Right hindlimb (tissue), 1 donor: ENCODE measurements around the gene LRFN5.
"Not testable (repeated sequence)": the region's sequence is repeated elsewhere in the genome, so short reads cannot be mapped to it uniquely, and the experiment has no call there.

Experiments used
- DNase-seq: peaks from one replicate; pipeline ENCODE4 v3.0.0-alpha.2; 2018

The LRFN5 gene

GRCh38 chr14:41606532-41607303, at the start of gene LRFN5:
Gene LRFN5 (plus strand): TSS chr14:41606876.
- peak; percentile 87 for DNase-seq

GRCh38 chr14:41558490-41558889, 48.2 kb upstream of the LRFN5 start:
- no peak for DNase-seq

GRCh38 chr14:41566864-41567263, 39.8 kb upstream of the LRFN5 start:
- DNase-seq: not testable (repeated sequence)

- DNase-seq: no peak
Observed at GRCh38 chr14:41568979-41569378, 37.7 kb upstream of the LRFN5 start.

GRCh38 chr14:41570415-41571155, 36.1 kb upstream of the LRFN5 start:
- no peak for DNase-seq

GRCh38 chr14:41586237-41586636, 20.4 kb upstream of the LRFN5 start:
- no peak for DNase-seq

- no peak for DNase-seq
Observed at GRCh38 chr14:41597647-41598046, 9.0 kb upstream of the LRFN5 start.

GRCh38 chr14:41599805-41600385, 6.8 kb upstream of the LRFN5 start:
- DNase-seq: not testable (repeated sequence)

GRCh38 chr14:41604721-41605531, 1.8 kb upstream of the LRFN5 start:
- peak; percentile 90 for DNase-seq

- peak; percentile 81 for DNase-seq
Observed at GRCh38 chr14:41605550-41606281, 960 bp upstream of the LRFN5 start.

GRCh38 chr14:41606282-41606531, 469 bp upstream of the LRFN5 start:
- DNase-seq: no peak

- DNase-seq: no peak
Observed at GRCh38 chr14:41607304-41607775, 664 bp downstream of the LRFN5 start.

- peak; percentile 53 for DNase-seq
Observed at GRCh38 chr14:41607966-41608663, 1.4 kb downstream of the LRFN5 start.

- DNase-seq: peak; percentile 36
Observed at GRCh38 chr14:41608681-41609390, 2.2 kb downstream of the LRFN5 start.

GRCh38 chr14:41609704-41610183, 3.1 kb downstream of the LRFN5 start:
- DNase-seq: peak; percentile 93

- DNase-seq: no peak
Observed at GRCh38 chr14:41615011-41615595, 8.4 kb downstream of the LRFN5 start.

GRCh38 chr14:41623736-41624135, 17.1 kb downstream of the LRFN5 start:
- no peak for DNase-seq

- no peak for DNase-seq
Observed at GRCh38 chr14:41629876-41630275, 23.2 kb downstream of the LRFN5 start.

GRCh38 chr14:41634286-41634685, 27.6 kb downstream of the LRFN5 start:
- no peak for DNase-seq
